Gastroesophageal sphincter (tissue), 4 donors: ENCODE results near the gene MLXIP. TPM values are rescaled to one million over a fixed set of nuclear protein-coding genes. Genes with fewer than 3 reads are reported as not detected.

Source experiments
- ATAC-seq: fragments of 150-250 bp; one replicate; pipeline ENCODE4 v1.9.1; 2016; ENCODE audit warnings: mild to moderate bottlenecking, moderate library complexity
- H3K27ac ChIP-seq, 4 donors: fragments of 200-600 bp; sonication (generic) in 3 of 4; 1 replicate in 3 of 4; 2 replicates in 1 of 4; pipeline ENCODE4 v1.5.1; 2016 to 2019
- H3K27me3 ChIP-seq: fragments of 200-600 bp; sonication (generic); one replicate; pipeline ENCODE4 v1.5.1; 2019
- H3K36me3 ChIP-seq, 2 donors: fragments of 200-600 bp; sonication (generic); one replicate each; pipeline ENCODE4 v1.5.1; 2019; ENCODE audit warnings: control low read depth in 1 of 2
- H3K4me1 ChIP-seq, 3 donors: fragments of 200-600 bp; sonication (generic); 1 replicate in 2 of 3; 2 replicates in 1 of 3; pipeline ENCODE4 v1.5.1; 2016 to 2019; ENCODE audit warnings: control low read depth in 2 of 3
- H3K4me3 ChIP-seq, 2 donors: fragments of 200-600 bp; sonication (generic); one replicate each; pipeline ENCODE4 v1.5.1; 2019; ENCODE audit warnings: mild to moderate bottlenecking in 1 of 2, moderate library complexity in 1 of 2
- H3K9me3 ChIP-seq, 3 donors: fragments of 200-600 bp; sonication (generic); one replicate each; pipeline ENCODE4 v1.5.1; 2017 to 2019; ENCODE audit warnings: control low read depth in 2 of 3
- CTCF ChIP-seq, 4 experiments: fragments of 200-600 bp in 2 of 4; fragments of 450-650 bp in 2 of 4; sonication (generic) in 1 of 4; IDR thresholded peaks; one replicate each; pipeline ENCODE4 v1.5.1; 2017 to 2019; ENCODE audit warnings: antibody characterized with exemption in 4 of 4, mild to moderate bottlenecking in 2 of 4, moderate library complexity in 2 of 4
- EP300 ChIP-seq: sonication (generic); formaldehyde crosslinking; IDR thresholded peaks from one replicate; pipeline ENCODE4 v1.6.1; 2017; ENCODE audit warnings: antibody characterized with exemption, mild to moderate bottlenecking
- POLR2A ChIP-seq, 2 donors: fragments of 450-650 bp; IDR thresholded peaks; one replicate each; pipeline ENCODE4 v1.6.1; 2017; ENCODE audit warnings: antibody characterized with exemption in 2 of 2, mild to moderate bottlenecking in 2 of 2, moderate library complexity in 1 of 2
- POLR2AphosphoS5 ChIP-seq: sonication (generic); formaldehyde crosslinking; IDR thresholded peaks from one replicate; pipeline ENCODE4 v1.6.1; 2017; ENCODE audit warnings: antibody characterized with exemption
- WGBS, 2 donors: methylation state at CpG; one replicate each; pipeline ENCODE4 v1.1.5; 2018; ENCODE audit warnings: low coverage in 1 of 2; 5-methylcytosine and 5-hydroxymethylcytosine counted together
- total RNA-seq, 4 donors: library from RNA; depleted of rRNA; stranded (reverse); fragments of >200 nt; gene quantifications; one replicate each; pipeline ENCODE4 v1.1.0, GENCODE V29; 2016

The MLXIP gene
- total RNA-seq, 4 donors from 2014 or later: 28.8 to 87.4 (median 54.9) TPM

DNA sequence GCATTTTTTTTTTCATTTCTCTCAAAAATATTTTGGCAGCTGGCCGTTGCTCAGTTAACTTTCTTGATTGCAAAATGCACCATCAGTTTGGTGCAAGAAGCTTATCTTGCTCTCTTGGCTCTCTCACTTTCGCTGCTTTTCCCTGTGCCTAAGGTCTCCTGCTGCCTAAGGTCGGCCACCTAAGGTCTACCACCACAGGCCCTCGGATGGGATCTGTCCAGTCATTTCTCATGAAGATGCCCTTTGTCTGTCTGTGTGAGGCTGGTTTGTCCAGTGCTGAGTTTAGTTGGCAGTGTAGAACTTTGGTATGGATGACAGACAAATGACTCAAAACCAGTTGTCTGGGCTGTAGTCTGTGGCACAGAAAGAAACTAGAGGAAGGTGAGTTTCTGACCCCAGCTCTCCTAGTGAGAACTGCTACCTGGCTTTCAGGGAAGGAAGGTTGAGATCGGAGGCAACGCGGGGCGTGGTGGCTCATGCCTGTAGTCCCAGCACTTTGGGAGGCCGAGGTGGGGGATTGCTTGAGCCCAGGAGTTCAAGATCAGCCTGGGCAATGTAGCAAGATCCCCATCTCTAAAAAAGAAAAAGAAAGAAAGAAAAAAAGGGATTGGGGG is 2.6 kb downstream of the MLXIP start:
- Histone ChIP-seq H3K36me3 (peaks cover 0 to 23% of the 10 kb centered on the region in 2 donors), H3K4me3 (peak overlapping the region; percentile 25 to 84), H3K27ac (peak overlapping the region; percentile 68 to 91 (median 88)), H3K4me1 (peaks cover 0 to 78% (median 27%) of the 10 kb centered on the region in 3 donors), H3K9me3 (no peaks in the 10 kb centered on the region), H3K27me3 (no peaks in the 10 kb centered on the region)
- 0 to 24% methylated on average over 4 to 9 of the region's 9 CpGs for WGBS, 2 donors
- ATAC-seq: no peak
- TF ChIP-seq CTCF (IDR thresholded peaks at IDR 0.05): no peak
- TF ChIP-seq POLR2A (IDR thresholded peaks at IDR 0.05): no peak
- no peak for TF ChIP-seq POLR2AphosphoS5

DNA sequence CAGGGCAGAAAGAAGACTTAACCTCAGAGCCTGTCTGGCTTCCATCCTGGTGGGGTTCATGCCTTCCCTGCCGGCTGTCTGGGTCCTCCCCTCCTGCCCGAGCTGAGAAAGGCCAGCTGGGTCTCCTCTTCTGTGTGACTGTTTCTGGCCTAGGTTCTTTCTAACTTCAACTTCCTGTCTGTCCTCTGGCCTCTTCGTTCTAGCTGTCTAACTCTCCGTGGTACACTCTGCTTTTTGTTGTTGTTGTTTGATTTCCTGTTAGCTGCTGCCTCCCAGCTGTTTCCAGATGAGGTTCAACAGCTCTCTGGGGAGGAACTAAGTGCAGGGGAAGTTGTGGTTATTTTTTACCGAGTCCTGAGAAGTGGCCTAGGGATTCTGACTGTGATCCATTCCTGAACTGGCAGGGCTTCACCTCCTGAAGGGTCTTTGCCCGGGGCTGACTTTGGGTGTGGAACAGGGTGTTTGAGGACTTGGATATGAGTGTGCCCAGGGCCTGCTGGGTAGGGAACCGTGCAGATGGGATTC is 3.2 kb downstream of the MLXIP start:
- TF ChIP-seq POLR2A (IDR thresholded peaks at IDR 0.05) (no peak), POLR2AphosphoS5 (no peak), CTCF (IDR thresholded peaks at IDR 0.05) (peak in 1 of 4 experiments; percentile 14)
- ATAC-seq: peak; percentile 32
- H3K4me1 ChIP-seq: peaks cover 0 to 84% (median 32%) of the 10 kb centered on the region in 3 donors
- H3K4me3 ChIP-seq: peak overlapping the region; percentile 25 to 84
- H3K36me3 ChIP-seq: peaks cover 0 to 27% of the 10 kb centered on the region in 2 donors
- H3K27ac ChIP-seq: peak overlapping the region; percentile 68 to 91 (median 88)
- WGBS, 2 donors: 0% methylated on average over 3 to 4 of the region's 7 CpGs
- H3K27me3 ChIP-seq: no peaks in the 10 kb centered on the region
- H3K9me3 ChIP-seq: no peaks in the 10 kb centered on the region

DNA sequence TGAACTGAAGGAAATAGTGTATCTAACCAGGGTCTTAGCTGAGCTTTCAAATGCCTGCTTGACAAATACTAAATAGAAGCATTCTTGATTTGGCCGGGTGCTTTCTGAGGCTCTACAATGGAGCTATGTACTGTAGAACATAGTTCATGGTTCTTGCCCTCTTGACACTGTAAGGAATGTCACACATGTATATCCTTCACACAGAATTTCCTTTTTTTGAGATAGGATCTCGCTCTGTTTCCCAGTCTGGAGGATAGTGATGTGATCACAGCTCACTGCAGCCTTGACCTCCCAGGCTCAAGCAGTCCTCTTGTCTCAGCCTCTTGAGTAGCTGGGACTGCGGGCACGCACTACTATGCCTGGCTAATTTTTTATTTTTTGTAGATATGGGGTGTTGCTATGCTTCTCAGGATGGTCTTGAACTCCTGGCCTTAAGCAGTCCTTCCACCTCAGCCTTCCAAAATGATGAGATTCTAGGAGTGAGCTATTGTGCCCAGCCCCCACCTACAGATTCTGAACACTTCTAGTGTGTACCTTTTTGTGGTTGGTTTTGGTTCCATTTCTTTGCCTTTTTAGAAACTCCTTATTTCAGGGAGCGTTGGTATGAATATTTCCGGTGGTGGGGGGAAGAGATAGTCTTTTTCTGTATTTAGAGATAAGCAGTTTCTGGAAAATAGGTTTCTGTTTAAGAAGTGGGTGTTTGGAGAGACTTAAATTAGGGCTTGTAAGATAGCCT is 4.2 kb downstream of the MLXIP start:
- no peak for ATAC-seq
- no peak for TF ChIP-seq CTCF (IDR thresholded peaks at IDR 0.05)
- Histone ChIP-seq H3K36me3 (peaks cover 0 to 30% of the 10 kb centered on the region in 2 donors), H3K9me3 (no peaks in the 10 kb centered on the region), H3K4me1 (peaks cover 0 to 85% (median 38%) of the 10 kb centered on the region in 3 donors), H3K27ac (peak overlapping the region in 3 of 4 donors; percentile 86 to 91 (median 89)), H3K4me3 (peak overlapping the region in 1 of 2 donors; percentile 84), H3K27me3 (no peaks in the 10 kb centered on the region)
- 53 to 80% methylated on average over 4 to 5 of the region's 6 CpGs for WGBS, 2 donors

- H3K27ac ChIP-seq: peak overlapping the region in 1 of 4 donors; percentile 7
- TF ChIP-seq EP300 (no peak), POLR2A (IDR thresholded peaks at IDR 0.05) (no peak), CTCF (IDR thresholded peaks at IDR 0.05) (no peak), POLR2AphosphoS5 (no peak)
- 83% methylated on average over 13 of the region's 13 CpGs; no CpG with 5 or more reads in 1 of the 2 donors for WGBS, 2 donors
- H3K27me3 ChIP-seq: no peaks in the 10 kb centered on the region
- H3K4me1 ChIP-seq: peaks cover 3 to 100% (median 47%) of the 10 kb centered on the region in 3 donors
- no peaks in the 10 kb centered on the region for H3K9me3 ChIP-seq
- peaks cover 0 to 34% of the 10 kb centered on the region in 2 donors for H3K36me3 ChIP-seq
- no peak for ATAC-seq
- H3K4me3 ChIP-seq: no peak overlapping the region
Measured at GRCh38 chr12:122084857-122085405, 6.4 kb downstream of the MLXIP start.
